Measurements from ENCODE around the gene DCAF11.

Gene DCAF11

DNA sequence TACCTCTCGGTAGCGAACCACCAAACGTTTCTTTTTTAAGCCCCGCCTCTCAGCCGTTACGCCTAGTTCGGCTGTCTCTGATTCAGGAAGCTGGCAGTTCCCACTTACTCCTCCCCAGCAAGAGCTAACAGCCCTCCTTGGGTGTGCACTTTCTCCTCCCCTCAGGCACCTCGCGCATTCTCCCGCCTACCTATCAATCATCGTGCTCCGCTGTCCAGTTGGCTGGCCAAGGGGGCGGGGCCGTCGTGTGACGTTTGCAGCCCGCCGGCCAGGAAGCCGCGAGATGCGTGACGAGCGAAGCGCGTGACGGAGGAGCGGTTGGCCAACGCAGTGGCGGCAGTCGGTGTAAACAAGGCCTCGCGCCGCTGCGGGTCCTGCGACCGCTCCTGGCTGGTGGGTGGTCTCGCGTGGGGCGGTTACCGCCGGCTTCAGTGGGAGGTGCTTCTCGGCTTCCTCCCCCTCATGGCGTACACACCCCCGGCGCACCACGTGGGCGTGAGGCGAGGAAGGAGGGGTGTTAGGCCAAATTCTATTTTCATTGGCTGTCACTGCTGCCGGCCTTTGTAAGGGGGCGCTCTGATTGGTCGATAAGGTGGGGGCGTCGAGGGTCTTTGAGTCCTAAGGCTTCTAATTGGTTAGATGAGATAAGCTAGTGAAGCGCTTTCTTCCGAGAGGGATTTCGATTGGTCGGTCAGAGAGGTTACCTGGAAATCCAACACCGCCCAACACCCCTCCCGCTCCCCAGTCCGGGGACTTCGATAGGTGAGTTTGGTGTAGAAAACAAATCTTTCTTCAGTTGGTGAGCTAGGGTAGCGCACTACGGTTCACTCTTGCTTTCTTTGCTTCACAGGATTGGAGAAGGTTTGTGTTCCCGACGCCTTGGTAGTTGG lies at the start of gene DCAF11, which contains the start of gene NRL:
Gene DCAF11 (plus strand): TSS at position 246 of the 890 bp plus-strand sequence. CDS start 818 bp downstream, outside the sequence.
Gene NRL (minus strand): TSS at position 418 of the 890 bp plus-strand sequence. CDS start 32,101 bp downstream, outside the sequence.
- DNase-seq = peak; percentile 98 to 100 (median 100)

GRCh38 chr14:24064856-24065255 lies 49.7 kb upstream of the DCAF11 start:
- DNase-seq = no peak

DNA sequence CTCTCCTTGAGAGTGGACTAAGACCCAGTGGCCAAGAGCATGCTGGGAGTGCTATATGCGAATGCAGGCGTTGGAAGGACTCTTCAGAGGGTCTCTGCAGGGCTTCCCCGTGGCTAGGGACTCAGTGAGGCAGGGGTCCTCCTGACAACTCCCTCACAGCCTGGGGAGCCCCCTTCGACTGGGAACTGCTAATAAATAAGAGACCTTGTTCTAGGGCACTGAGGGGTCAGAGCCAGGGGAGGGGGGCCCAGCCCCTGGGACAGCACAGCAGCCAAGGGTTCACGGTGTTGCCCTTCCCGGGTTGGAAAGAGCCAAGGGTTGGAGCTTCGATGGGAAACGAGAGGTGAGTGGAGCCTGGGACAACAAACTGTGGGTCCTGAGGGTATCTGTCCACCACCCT lies 49.2 kb upstream of the DCAF11 start:
- DNase-seq = no peak

DNA sequence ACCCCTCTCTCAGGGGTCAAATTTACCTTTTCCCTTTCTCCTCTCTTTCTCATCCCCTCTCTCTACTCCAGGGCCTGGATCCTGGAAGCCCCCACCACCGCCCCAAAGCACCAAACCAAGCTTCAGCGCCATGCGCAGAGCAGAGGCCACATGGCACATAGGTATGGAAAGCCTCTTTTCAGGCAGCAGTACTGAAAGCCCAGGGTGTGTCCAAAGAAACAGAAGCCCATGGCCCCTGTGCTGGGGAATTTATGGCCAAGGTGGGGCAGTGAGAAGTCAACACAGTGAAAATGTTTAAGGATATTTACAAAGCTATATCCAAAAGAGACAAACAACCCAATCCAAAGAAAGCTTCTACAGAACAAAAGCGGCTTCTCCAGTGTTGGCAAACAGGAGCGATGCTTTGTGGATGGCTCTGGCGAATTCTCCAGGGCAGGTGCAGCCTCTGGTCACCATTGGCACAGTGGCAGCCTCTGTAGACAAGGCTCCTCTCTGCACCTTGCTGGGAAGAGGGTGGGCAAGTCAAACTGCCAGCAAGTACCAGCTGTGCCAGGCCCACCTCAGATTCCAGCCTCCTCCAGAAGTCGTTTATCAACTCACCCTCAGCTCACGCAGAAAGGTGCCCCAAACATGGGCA lies 48.0 kb upstream of the DCAF11 start:
- DNase-seq = no peak

GRCh38 chr14:24067133-24068082 lies 47.2 kb upstream of the DCAF11 start:
- no peak for DNase-seq

DNA sequence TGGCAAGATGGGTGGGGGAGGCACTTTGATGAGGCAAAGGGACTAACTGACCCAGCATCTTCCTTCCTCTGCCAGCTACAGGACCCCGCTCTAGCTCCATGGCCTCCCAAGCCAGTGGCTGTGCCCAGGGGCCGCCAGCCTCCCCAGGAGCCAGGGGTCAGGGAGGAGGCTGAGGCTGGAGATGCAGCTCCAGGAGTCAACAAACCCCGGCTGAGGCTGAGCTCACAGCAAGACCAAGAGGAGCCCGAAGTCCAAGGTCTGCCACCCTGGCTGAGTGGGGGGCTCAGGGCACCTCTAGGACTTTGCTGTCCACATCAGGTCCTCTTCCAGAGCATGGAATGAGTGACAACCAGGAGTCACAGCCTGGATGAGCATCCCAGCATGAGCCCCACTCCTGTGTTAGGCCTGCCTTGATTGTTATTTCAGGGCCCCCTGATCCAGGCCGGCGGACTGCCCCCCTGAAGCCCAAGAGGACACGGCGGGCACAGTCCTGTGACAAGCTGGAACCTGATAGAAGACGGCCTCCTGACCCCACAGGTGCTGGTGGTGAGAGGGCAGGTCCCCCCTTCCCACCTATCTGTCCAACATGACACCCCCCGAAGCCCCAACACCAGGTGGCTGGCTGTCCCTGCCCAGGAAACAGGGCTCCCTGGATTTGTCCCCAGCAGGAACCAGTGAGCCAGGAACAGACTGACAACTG lies 45.7 kb upstream of the DCAF11 start:
- DNase-seq = no peak

DNA sequence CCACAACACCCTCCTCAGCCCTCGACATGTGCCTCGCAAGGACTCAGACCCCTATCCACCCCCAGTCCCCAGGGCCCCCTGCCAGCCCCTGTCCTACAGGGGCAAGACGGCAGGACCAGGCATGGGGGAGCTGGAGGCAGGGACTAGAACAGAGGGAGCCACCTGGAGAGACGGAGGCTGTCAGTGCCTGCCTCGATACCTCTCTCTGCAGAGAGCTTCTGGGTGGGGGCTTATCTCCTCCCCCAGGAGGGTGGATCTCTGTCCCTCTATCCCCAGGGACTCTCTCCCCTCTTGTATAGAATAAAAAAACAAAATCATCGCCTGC lies 45.2 kb upstream of the DCAF11 start:
- no peak for DNase-seq

GRCh38 chr14:24070285-24071143 lies 44.1 kb upstream of the DCAF11 start:
- no peak for DNase-seq

DNA sequence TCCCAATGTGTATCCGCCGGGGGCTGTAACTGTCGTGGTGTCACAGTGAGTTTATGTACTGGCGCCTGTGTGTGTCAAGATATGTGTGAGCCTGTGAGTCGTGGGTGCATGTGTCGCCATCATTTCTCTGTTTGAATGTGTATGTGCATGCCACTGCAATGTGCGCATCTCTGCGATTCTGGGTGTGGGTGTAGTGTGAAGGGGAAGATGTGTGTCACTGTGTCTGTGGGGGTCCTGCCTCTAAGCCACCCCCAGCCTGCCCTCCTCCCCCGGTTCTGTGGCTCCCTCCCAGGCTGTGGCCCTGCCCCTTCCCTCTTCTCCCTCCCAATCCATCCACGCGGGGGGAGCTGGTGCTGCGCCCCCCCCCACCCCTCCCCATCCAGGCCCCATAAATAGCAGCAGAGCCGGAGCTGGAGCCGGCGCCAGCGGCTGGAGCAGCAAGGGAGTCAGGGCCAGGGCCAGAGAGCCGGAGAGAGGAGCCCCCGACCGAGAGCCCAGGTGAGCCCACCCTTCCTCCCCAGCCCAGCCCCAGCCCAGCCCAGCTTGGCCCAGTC lies 43.4 kb upstream of the DCAF11 start, which contains the start of gene CPNE6:
Gene CPNE6 (plus strand): TSS at position 419 of the 554 bp plus-strand sequence. CDS start 1,375 bp downstream, outside the sequence.
- DNase-seq = no peak

- DNase-seq = no peak
Observed at GRCh38 chr14:24071836-24072430, 42.6 kb upstream of the DCAF11 start.

DNA sequence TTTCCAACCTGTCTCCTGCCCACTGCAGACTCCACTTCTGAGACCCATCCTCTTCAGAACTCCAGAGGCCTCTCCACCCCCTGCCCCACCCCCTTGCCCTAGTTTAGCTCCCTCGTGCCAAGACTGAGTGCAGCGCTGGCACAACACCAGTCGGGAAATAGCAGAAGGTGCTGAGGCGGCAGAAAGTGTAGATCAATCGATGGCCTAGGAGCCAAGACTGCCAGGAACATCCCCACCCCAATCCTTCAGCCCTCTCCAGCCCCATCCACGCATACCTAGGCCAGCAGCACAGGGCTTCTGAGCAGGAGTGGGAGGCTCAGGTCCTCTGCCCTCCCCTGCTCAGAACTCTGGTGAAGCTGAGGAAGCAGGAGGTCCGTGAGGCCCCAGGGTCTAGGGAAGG lies 42.1 kb upstream of the DCAF11 start:
- DNase-seq = no peak

DNA sequence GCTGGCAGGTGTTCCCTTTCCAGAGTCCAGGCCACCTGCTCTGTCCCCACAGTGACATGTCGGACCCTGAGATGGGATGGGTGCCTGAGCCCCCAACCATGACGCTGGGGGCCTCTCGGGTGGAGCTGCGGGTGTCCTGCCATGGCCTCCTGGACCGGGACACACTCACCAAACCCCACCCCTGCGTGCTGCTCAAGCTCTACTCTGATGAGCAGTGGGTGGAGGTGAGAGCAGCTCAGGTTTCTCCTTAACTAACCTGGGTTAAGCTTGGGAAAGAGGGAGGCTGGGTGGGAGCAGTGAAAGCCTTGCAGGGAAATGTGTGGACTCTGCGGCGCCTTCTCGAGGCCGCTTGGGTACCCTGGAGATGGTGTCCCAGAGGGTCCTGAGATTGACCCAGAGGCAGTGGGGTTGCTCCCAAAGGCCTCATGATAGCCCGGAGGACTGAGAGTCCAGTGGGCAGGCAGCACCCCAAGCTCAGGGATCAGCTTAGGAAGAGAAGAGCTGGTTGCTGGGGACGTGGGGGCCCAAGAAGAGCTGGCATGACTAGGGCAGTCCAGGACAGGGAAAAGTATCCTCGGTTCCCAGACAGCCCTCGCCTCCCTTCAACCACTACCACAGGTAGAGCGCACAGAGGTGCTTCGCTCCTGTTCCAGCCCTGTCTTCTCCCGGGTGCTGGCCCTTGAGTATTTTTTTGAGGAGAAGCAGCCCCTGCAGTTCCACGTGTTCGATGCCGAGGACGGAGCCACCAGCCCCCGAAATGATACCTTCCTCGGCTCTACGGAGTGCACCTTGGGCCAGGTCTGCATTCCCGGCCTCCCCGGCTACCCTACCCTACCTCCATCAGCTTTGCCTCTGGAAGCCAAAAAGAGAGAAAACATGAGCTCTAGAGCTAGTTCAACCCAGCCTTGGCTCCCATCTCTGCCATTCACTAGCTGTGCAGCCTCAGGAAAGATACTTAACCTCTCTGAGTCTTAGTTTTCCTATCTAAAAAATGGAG lies 41.4 kb upstream of the DCAF11 start:
- no peak for DNase-seq

- no peak for DNase-seq
Observed at GRCh38 chr14:24074625-24075484, 39.7 kb upstream of the DCAF11 start.

DNA sequence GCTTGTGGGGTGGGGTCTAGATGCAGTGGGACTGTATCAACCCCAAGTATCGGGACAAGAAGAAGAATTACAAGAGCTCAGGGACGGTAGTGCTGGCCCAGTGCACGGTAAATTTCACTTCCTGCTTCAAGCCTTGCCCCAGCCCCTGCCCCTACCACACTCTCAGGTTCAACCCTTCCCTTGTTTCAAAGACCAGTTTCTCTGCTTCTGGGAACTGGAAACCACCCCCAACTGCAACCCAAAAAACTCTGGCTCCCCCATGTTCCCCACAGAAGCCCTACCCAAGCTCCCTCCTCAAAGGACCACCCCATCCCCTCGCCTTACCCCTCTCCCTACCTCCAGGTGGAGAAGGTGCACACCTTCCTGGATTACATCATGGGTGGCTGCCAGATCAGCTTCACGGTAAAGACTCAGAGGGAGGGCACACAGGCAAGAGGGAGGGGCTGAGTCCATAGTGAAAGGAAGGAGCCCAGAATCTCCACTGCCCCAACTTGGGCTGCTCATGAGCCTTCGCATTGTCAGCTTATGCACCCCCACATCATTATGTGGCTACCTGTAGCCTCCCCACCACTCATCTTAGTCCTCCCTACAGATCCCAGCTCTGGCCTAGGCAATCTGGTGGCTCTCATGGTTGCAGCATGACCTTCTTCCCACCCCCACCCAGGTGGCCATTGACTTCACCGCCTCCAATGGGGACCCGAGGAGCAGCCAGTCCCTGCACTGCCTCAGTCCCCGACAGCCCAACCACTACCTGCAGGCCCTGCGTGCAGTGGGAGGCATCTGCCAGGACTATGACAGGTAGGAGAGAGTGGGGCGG lies 38.9 kb upstream of the DCAF11 start:
- DNase-seq = no peak

GRCh38 chr14:24076302-24076601 lies 38.3 kb upstream of the DCAF11 start:
- DNase-seq = no peak

DNA sequence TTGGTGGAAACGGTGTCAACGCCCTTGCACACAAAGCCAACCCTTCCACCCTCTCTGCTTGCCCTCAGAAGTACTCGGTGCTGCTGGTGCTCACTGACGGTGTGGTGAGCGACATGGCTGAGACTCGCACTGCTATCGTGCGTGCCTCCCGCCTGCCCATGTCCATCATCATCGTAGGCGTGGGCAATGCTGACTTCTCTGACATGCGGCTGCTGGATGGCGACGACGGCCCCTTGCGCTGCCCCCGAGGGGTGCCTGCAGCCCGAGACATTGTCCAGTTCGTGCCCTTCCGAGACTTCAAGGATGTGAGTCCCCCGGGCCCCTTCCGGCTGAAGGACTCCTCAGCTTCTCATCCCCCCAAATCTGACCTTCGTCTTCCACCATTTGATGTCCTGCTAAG lies 37.5 kb upstream of the DCAF11 start:
- DNase-seq = no peak

GRCh38 chr14:24078146-24078545 lies 36.4 kb upstream of the DCAF11 start:
- no peak for DNase-seq
